AG10803 (cell line): ENCODE measurements around the gene EPB41L4A.

Source experiments
- DNase-seq: peaks from one replicate; pipeline ENCODE4 v3.0.0; 2010; ENCODE audit warnings: low read depth
- H3K4me3 ChIP-seq: 2 replicates; pipeline ENCODE4 v1.5.1; 2011; ENCODE audit warnings: mild to moderate bottlenecking, low read length, control low read depth
- TF ChIP-seq, protein P1 (sequence below): conservative IDR thresholded peaks from 2 replicates; pipeline ENCODE4 v1.5.1; 2011; ENCODE audit warnings: mild to moderate bottlenecking, low read length, control low read depth, inconsistent platforms

The EPB41L4A gene

DNA sequence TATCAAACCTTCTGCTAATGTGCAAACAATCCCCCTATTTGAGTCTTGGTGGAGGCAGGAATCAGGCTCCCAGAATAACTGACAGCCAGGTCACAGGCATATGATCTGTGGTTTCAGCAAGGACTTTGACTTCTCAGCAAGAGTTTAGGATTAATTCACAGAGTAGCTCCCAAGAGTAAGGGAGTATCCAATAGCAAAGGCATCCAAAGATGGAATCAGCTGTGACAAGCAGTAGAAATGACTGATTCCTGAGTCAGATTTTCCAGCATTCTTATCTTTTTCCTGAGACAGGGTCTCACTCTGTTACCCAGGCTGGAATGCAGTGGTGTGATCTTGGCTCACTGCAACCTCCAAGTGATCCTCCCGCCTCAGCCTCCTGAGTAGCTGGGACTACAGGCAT is 108.3 kb downstream of the EPB41L4A start:
- TF ChIP-seq, protein P1, sequence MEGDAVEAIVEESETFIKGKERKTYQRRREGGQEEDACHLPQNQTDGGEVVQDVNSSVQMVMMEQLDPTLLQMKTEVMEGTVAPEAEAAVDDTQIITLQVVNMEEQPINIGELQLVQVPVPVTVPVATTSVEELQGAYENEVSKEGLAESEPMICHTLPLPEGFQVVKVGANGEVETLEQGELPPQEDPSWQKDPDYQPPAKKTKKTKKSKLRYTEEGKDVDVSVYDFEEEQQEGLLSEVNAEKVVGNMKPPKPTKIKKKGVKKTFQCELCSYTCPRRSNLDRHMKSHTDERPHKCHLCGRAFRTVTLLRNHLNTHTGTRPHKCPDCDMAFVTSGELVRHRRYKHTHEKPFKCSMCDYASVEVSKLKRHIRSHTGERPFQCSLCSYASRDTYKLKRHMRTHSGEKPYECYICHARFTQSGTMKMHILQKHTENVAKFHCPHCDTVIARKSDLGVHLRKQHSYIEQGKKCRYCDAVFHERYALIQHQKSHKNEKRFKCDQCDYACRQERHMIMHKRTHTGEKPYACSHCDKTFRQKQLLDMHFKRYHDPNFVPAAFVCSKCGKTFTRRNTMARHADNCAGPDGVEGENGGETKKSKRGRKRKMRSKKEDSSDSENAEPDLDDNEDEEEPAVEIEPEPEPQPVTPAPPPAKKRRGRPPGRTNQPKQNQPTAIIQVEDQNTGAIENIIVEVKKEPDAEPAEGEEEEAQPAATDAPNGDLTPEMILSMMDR, result no peak
- no peak for DNase-seq
- no peak overlapping the region for H3K4me3 ChIP-seq

DNA sequence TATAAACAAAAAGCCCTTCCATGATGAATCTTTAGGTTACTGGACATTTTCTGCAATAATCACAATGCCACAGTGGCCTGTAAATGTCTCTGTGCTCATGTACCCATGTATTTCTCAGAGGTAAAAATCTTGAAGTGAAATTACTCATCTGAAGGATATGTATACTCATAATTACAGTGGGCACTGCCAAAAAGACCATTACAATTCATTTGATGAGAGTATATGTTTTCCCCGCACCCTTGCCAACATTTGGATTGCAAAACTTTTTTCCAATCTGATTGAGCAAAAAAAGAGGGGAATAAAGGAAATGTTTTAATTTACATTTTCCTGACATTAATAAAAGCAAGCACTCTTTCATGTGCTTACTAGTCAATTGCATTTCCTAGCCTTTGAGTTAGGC is 110.5 kb downstream of the EPB41L4A start:
- H3K4me3 ChIP-seq, result no peak overlapping the region
- TF ChIP-seq, protein P1, result no peak

DNA sequence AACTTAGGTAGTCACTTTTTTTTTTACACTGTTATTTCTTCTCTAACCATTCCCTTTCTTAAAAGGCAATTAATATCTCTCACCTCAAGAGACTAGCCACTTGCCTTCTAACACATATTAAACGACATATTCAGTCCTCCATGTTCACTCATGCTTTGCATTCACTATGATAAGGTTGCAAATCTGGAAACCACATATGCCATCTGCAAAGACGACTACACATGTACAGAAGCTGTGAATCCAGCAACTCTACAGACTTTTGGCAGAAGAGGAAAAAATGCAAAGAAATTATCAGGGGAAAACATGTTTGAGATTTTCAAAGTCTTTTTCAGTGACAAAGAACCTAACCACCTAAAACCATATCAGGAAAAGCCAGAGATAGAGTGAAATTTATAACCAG is 112.1 kb downstream of the EPB41L4A start:
- DNase-seq, result no peak
- H3K4me3 ChIP-seq, result no peak overlapping the region
- TF ChIP-seq, protein P1, result no peak

More for the DNA sequence above, 110.5 kb downstream of the EPB41L4A start:
- no peak for DNase-seq

DNA sequence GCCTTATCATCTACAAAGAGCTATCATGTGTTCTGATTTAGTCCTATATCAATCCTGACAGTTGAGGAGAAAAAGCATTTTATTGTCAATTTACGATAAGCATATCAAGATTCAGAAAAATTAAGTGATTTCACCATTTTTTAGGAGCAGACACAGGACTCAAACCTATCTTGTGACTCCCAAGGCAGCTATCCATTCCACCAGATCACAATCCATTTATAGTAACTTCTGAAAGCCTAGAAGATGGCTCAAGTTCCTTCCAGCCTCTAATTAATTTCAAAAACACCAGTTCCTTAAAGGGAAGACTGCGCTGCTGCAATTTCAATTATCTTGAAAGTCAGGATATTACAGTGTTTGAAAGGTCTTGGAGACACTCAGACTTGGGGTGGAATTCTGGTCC is 114.3 kb downstream of the EPB41L4A start:
- no peak for DNase-seq
- H3K4me3 ChIP-seq, result no peak overlapping the region
- TF ChIP-seq, protein P1, result no peak

DNA sequence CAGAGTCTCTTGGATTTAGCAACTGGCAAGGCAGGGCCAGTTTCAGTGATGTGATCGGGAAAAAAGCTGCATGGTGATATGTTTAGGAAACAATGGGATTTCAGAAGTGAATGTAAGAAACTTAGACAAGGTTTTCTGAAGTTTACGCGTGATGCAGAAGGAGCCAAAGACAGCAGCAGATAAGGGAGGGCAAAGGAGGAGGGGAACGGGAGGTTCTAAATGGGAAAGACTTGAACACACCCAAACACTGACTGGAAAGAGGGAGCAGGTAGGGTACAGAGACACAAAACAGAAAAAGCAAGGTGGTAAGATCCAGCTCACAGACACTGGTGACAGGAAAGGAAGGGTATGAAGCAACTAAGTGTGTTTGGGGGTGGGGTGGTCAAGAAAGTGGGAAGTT is 115.4 kb downstream of the EPB41L4A start:
- TF ChIP-seq, protein P1, result no peak
- no peak for DNase-seq
- no peak overlapping the region for H3K4me3 ChIP-seq

DNA sequence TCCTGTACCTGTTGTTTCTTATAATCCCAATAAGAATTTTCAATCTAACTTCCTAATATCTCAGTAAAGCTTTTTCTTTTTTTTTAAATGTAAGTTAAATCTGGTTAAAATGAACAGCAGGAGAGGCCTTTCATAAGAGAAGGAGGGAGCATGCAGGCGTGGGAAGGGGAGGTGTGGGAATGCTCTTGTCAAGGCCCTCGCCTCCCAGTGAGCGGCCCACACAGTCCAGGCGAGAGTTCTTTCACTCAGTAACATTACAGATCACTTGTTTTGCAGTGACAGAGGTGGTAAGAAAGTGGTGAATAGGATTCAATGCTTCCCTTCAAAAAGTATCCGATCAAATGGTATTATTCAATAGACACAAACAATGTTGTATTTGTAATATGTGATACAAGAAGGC is 125.0 kb downstream of the EPB41L4A start:
- TF ChIP-seq, protein P1, result no peak
- no peak overlapping the region for H3K4me3 ChIP-seq
- DNase-seq, result no peak

DNA sequence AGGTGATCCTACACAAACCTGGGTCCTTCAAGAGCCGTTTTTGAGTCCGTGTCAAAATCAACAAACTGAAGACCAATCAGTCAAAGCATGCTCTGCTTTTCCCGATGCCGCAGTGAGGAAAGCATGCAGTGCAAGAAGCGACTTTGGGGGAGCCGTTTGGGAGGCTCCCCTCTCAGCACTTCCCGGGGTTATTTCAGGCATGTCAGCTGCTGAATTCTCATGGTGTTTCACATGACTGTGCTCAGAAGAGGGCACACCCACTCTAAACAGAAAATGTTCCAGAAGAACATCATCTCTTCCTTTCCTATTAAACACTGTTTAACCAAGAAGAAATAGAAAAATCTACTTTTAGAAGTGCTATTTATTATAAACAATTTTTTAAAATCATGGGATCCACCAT is 125.5 kb downstream of the EPB41L4A start:
- no peak for DNase-seq

More for the DNA sequence above, 125.5 kb downstream of the EPB41L4A start:
- no peak overlapping the region for H3K4me3 ChIP-seq
- TF ChIP-seq, protein P1, result no peak
